Neutrophil (primary cell): Measurements from ENCODE around the gene TBCD.

Experiments used
- H3K27ac ChIP-seq: fragments of 200-600 bp; sonication (generic); 2 replicates; pipeline ENCODE4 v1.5.1; 2016; ENCODE audit warnings: mild to moderate bottlenecking, moderate library complexity
- H3K27me3 ChIP-seq: fragments of 200-600 bp; sonication (generic); 2 replicates; pipeline ENCODE4 v1.6.0; 2016; ENCODE audit warnings: mild to moderate bottlenecking
- H3K36me3 ChIP-seq: fragments of 200-600 bp; sonication (generic); 2 replicates; pipeline ENCODE4 v1.5.1; 2017
- H3K4me1 ChIP-seq, 2 experiments: fragments of 200-600 bp in 1 of 2; sonication (generic) in 1 of 2; 1 replicate in 1 of 2; 2 replicates in 1 of 2; pipeline versions ENCODE4 v1.5.1 to v1.6.1; 2013 to 2016; ENCODE audit warnings: low read depth in 1 of 2, low read length in 1 of 2, mild to moderate bottlenecking in 1 of 2, moderate library complexity in 1 of 2; ENCODE audit not compliant: control insufficient read depth in 1 of 2, insufficient read depth in 1 of 2
- H3K4me3 ChIP-seq, 2 experiments: fragments of 200-600 bp in 1 of 2; sonication (generic) in 1 of 2; 1 replicate in 1 of 2; 2 replicates in 1 of 2; pipeline ENCODE4 v1.5.1; 2013 to 2016; ENCODE audit warnings: low read depth in 1 of 2, low read length in 1 of 2, mild to moderate bottlenecking in 1 of 2, moderate library complexity in 1 of 2
- H3K9me3 ChIP-seq: fragments of 200-600 bp; sonication (generic); 2 replicates; pipeline ENCODE4 v1.5.1; 2016
- CTCF ChIP-seq: fragments of 200-600 bp; sonication (generic); IDR thresholded peaks from 2 replicates; pipeline ENCODE4 v1.5.1; 2016; ENCODE audit warnings: antibody characterized with exemption

TBCD gene

GRCh38 chr17:82848022-82848592 lies 96.2 kb downstream of the TBCD start:
- no peaks in the 10 kb centered on the region for H3K27me3 ChIP-seq
- no peak for TF ChIP-seq CTCF
- no peaks in the 10 kb centered on the region for H3K36me3 ChIP-seq
- H3K27ac ChIP-seq, result no peak overlapping the region
- H3K4me3 ChIP-seq, result no peak overlapping the region
- peaks cover 6 to 8% of the 10 kb centered on the region in 2 experiments for H3K4me1 ChIP-seq
- no peaks in the 10 kb centered on the region for H3K9me3 ChIP-seq

- no peak for TF ChIP-seq CTCF
- no peak overlapping the region for H3K27ac ChIP-seq
- no peak overlapping the region for H3K4me3 ChIP-seq
- H3K9me3 ChIP-seq, result no peaks in the 10 kb centered on the region
- no peaks in the 10 kb centered on the region for H3K27me3 ChIP-seq
- H3K4me1 ChIP-seq, result peaks cover 6 to 8% of the 10 kb centered on the region in 2 experiments
- no peaks in the 10 kb centered on the region for H3K36me3 ChIP-seq
Measured at GRCh38 chr17:82849076-82849945, 97.4 kb downstream of the TBCD start.

- H3K27ac ChIP-seq, result no peak overlapping the region
- peaks cover 6 to 8% of the 10 kb centered on the region in 2 experiments for H3K4me1 ChIP-seq
- H3K27me3 ChIP-seq, result no peaks in the 10 kb centered on the region
- no peak for TF ChIP-seq CTCF
- H3K36me3 ChIP-seq, result no peaks in the 10 kb centered on the region
- H3K4me3 ChIP-seq, result no peak overlapping the region
- H3K9me3 ChIP-seq, result no peaks in the 10 kb centered on the region
Measured at GRCh38 chr17:82851381-82851780, 99.5 kb downstream of the TBCD start.

GRCh38 chr17:82854226-82854625 lies 102.4 kb downstream of the TBCD start:
- peaks cover 13 to 15% of the 10 kb centered on the region in 2 experiments for H3K4me1 ChIP-seq
- no peaks in the 10 kb centered on the region for H3K36me3 ChIP-seq
- H3K9me3 ChIP-seq, result no peaks in the 10 kb centered on the region
- H3K27ac ChIP-seq, result no peak overlapping the region
- no peaks in the 10 kb centered on the region for H3K27me3 ChIP-seq
- H3K4me3 ChIP-seq, result no peak overlapping the region
- TF ChIP-seq CTCF, result no peak

GRCh38 chr17:82856361-82856760 lies 104.5 kb downstream of the TBCD start:
- no peaks in the 10 kb centered on the region for H3K27me3 ChIP-seq
- no peaks in the 10 kb centered on the region for H3K36me3 ChIP-seq
- H3K9me3 ChIP-seq, result no peaks in the 10 kb centered on the region
- peaks cover 26% of the 10 kb centered on the region in 2 experiments for H3K4me1 ChIP-seq
- H3K4me3 ChIP-seq, result no peak overlapping the region
- H3K27ac ChIP-seq, result no peak overlapping the region
- no peak for TF ChIP-seq CTCF
